OCI-LY1 (cell line): Measurements from ENCODE around the gene DYNC1I1.

Source experiments
- H2AFZ ChIP-seq: fragments of 200-600 bp; sonication (generic), shearing (Covaris generic); 2 replicates; pipeline ENCODE4 v1.6.0; 2014; ENCODE audit warnings: antibody characterized with exemption, mild to moderate bottlenecking, low read length
- H3F3A ChIP-seq: fragments of 200-600 bp; sonication (generic), shearing (Covaris generic); 2 replicates; pipeline ENCODE4 v1.6.0; 2014; ENCODE audit warnings: mild to moderate bottlenecking, antibody characterized with exemption, low read length, moderate library complexity; ENCODE audit not compliant: insufficient read depth
- H3K27ac ChIP-seq: fragments of 200-600 bp; sonication (generic); 2 replicates; pipeline ENCODE4 v1.5.1; 2014; ENCODE audit warnings: low read length, mixed run types, mild to moderate bottlenecking, low read depth; ENCODE audit not compliant: poor library complexity, severe bottlenecking
- H3K27me3 ChIP-seq: fragments of 200-600 bp; sonication (generic); 2 replicates; pipeline ENCODE4 v1.6.0; 2014; ENCODE audit warnings: antibody characterized with exemption, mild to moderate bottlenecking, low read length, moderate library complexity; ENCODE audit not compliant: insufficient read depth
- H3K36me3 ChIP-seq: fragments of 200-600 bp; sonication (generic); 2 replicates; pipeline ENCODE4 v1.6.1; 2014; ENCODE audit warnings: mild to moderate bottlenecking, antibody characterized with exemption, low read length, moderate library complexity, mixed read lengths; ENCODE audit not compliant: insufficient read depth
- H3K4me1 ChIP-seq: fragments of 200-600 bp; sonication (generic); 2 replicates; pipeline ENCODE4 v1.5.1; 2014; ENCODE audit warnings: mild to moderate bottlenecking, low read length, moderate library complexity; ENCODE audit not compliant: insufficient read depth, severe bottlenecking
- H3K4me2 ChIP-seq: fragments of 200-600 bp; sonication (generic), shearing (Covaris generic); 2 replicates; pipeline ENCODE4 v1.6.1; 2014; ENCODE audit warnings: low read length
- H3K4me3 ChIP-seq: fragments of 200-600 bp; sonication (generic); 2 replicates; pipeline ENCODE4 v1.5.1; 2014; ENCODE audit warnings: low read length, low read depth, mild to moderate bottlenecking, mixed read lengths; ENCODE audit not compliant: poor library complexity, severe bottlenecking
- H3K79me2 ChIP-seq: fragments of 200-600 bp; shearing (Covaris generic); 2 replicates; pipeline ENCODE4 v1.6.1; 2016; ENCODE audit warnings: mixed run types, low read length, mixed read lengths; ENCODE audit not compliant: insufficient read depth
- H3K9ac ChIP-seq: fragments of 200-600 bp; sonication (generic), shearing (Covaris generic); 2 replicates; pipeline ENCODE4 v1.6.1; 2014; ENCODE audit warnings: mild to moderate bottlenecking, low read length, mixed read lengths
- H3K9me2 ChIP-seq: fragments of 200-600 bp; sonication (generic), shearing (Covaris generic); 2 replicates; pipeline ENCODE4 v1.6.1; 2014; ENCODE audit warnings: low read depth, mild to moderate bottlenecking, low read length, mixed read lengths
- H3K9me3 ChIP-seq: fragments of 200-600 bp; shearing (Covaris generic); 2 replicates; pipeline ENCODE4 v1.6.1; 2014; ENCODE audit warnings: low read length, mixed read lengths
- H4K20me1 ChIP-seq: fragments of 200-600 bp; sonication (generic), shearing (Covaris generic); 2 replicates; pipeline ENCODE4 v1.6.0; 2016; ENCODE audit warnings: mild to moderate bottlenecking, low read length; ENCODE audit not compliant: insufficient read depth
- EZH2 ChIP-seq: fragments of 200-600 bp; sonication (generic), shearing (Covaris generic); IDR thresholded peaks from 2 replicates; pipeline ENCODE4 v1.8.0; 2017; ENCODE audit warnings: borderline replicate concordance, mixed run types, mild to moderate bottlenecking, antibody characterized with exemption, low read length, moderate library complexity, mixed read lengths
- TF ChIP-seq, protein P1 (sequence below): fragments of 200-600 bp; sonication (generic), shearing (Covaris generic); IDR thresholded peaks from 2 replicates; pipeline ENCODE4 v1.5.1; 2017; ENCODE audit warnings: mild to moderate bottlenecking, antibody characterized with exemption, low read length, moderate library complexity, mixed read lengths

The DYNC1I1 gene

DNA sequence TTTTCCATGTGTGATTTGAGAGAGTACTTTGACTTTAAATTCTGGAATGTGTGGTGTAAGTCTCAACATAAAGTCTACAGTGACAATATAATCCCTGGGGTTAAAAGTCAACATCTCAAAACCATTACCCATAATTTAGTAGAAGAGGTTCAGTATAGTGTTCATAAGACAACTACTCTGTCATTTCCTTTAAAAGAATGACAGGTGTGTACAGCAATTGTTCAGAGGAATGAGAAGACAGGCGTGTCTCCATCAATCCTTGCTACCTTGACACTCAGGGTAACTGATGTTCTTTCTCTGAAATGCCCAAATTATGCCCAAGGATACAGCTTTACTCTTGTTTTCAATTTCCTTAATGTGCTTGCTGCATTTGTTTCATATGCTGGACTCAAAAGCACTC is 256.4 kb downstream of the DYNC1I1 start:
- no peaks in the 10 kb centered on the region for H3F3A ChIP-seq
- no peaks in the 10 kb centered on the region for H3K79me2 ChIP-seq
- TF ChIP-seq, protein P1, sequence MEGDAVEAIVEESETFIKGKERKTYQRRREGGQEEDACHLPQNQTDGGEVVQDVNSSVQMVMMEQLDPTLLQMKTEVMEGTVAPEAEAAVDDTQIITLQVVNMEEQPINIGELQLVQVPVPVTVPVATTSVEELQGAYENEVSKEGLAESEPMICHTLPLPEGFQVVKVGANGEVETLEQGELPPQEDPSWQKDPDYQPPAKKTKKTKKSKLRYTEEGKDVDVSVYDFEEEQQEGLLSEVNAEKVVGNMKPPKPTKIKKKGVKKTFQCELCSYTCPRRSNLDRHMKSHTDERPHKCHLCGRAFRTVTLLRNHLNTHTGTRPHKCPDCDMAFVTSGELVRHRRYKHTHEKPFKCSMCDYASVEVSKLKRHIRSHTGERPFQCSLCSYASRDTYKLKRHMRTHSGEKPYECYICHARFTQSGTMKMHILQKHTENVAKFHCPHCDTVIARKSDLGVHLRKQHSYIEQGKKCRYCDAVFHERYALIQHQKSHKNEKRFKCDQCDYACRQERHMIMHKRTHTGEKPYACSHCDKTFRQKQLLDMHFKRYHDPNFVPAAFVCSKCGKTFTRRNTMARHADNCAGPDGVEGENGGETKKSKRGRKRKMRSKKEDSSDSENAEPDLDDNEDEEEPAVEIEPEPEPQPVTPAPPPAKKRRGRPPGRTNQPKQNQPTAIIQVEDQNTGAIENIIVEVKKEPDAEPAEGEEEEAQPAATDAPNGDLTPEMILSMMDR: no peak
- TF ChIP-seq EZH2: no peak
- no peak overlapping the region for H3K9ac ChIP-seq
- no peaks in the 10 kb centered on the region for H3K9me3 ChIP-seq
- H3K27ac ChIP-seq: no peak overlapping the region
- H3K4me3 ChIP-seq: no peak overlapping the region
- H4K20me1 ChIP-seq: no peaks in the 10 kb centered on the region
- no peak overlapping the region for H3K4me2 ChIP-seq
- H3K27me3 ChIP-seq: no peaks in the 10 kb centered on the region
- H3K36me3 ChIP-seq: no peaks in the 10 kb centered on the region
- no peaks in the 10 kb centered on the region for H3K9me2 ChIP-seq
- H3K4me1 ChIP-seq: no peaks in the 10 kb centered on the region
- no peak overlapping the region for H2AFZ ChIP-seq

DNA sequence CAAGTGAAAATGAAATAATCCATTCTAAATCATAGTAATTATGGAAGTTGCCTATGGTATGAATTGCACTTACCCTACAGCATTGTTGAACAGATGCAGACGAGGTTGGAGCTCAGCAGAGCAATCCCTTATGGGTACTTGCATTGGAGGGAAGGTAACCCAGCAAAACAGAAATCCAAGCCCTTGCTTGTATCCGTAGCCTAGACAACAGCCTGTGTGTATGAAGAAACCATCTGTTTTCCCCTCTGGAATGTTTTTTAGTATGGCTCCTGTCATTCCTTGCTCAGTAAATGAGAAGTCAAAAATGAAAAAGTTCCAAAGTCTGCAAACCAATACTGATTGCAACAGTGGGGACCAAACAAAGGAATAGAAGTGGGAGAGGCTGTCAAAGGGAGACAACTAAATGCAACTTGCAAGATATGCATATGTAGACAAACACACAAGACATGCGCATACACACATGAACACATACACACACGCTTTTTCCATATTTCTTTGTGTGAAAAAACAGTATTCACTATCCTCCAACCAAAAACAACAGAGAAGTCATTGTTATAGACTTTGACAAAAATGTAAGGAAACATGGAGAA is 260.8 kb downstream of the DYNC1I1 start:
- no peak for TF ChIP-seq EZH2
- TF ChIP-seq, protein P1: no peak
- Histone ChIP-seq H3K36me3 (no peaks in the 10 kb centered on the region), H3K4me1 (no peaks in the 10 kb centered on the region), H3F3A (no peaks in the 10 kb centered on the region), H3K4me3 (no peak overlapping the region), H3K9ac (no peak overlapping the region), H3K27ac (no peak overlapping the region), H3K27me3 (no peaks in the 10 kb centered on the region), H2AFZ (no peak overlapping the region), H3K79me2 (no peaks in the 10 kb centered on the region), H3K9me2 (no peaks in the 10 kb centered on the region), H3K9me3 (no peaks in the 10 kb centered on the region), H3K4me2 (no peak overlapping the region), H4K20me1 (no peaks in the 10 kb centered on the region)

DNA sequence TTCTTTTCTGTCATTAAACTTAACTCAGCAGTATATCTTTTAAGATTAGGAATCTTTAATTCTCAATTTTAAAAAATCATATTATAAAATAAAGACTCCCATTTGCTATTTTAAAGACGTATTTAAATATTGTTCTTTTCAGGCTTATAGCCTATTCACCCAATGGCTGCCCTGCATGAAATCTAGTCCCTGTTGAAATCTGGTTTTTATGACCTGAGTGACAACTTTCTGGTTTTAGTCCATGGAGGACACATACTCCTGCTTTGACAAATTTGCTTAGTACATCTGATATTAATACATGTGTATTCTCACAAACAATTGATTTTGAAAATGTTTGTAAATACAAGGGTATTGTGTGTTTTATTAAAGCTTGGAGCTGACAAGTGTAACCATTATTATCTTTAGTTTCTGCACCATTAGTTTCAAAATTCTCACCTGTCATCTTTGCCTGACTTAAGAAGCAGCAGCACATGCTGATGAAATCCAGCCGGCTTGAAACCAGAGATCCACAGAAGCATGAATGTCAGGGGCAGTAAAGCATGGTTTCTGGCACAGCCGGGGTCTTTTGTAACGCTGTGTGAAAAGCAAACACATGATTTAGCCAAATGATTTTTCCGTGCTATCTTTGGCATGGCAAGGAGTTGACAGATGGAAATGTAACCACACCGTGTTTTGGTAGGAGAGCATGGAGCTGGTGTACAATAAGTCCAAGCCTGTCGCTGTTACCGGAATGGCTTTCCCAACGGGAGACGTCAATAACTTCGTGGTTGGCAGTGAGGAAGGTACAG is 262.8 kb downstream of the DYNC1I1 start:
- H2AFZ ChIP-seq: no peak overlapping the region
- no peaks in the 10 kb centered on the region for H3K36me3 ChIP-seq
- H3K9me3 ChIP-seq: no peaks in the 10 kb centered on the region
- H3K4me2 ChIP-seq: no peak overlapping the region
- H3K4me1 ChIP-seq: no peaks in the 10 kb centered on the region
- no peaks in the 10 kb centered on the region for H4K20me1 ChIP-seq
- H3K4me3 ChIP-seq: no peak overlapping the region
- H3F3A ChIP-seq: no peaks in the 10 kb centered on the region
- H3K9ac ChIP-seq: no peak overlapping the region
- no peak overlapping the region for H3K27ac ChIP-seq
- no peaks in the 10 kb centered on the region for H3K9me2 ChIP-seq
- TF ChIP-seq, protein P1: no peak
- no peak for TF ChIP-seq EZH2
- H3K79me2 ChIP-seq: no peaks in the 10 kb centered on the region
- H3K27me3 ChIP-seq: no peaks in the 10 kb centered on the region
